ENCODE results near the gene ADK. TPM values are rescaled to one million over a fixed set of nuclear protein-coding genes. Genes with fewer than 3 reads are reported as not detected.
A peak's percentile ranks its signal among the peaks of the same experiment; 100 is the strongest.
"Not testable (repeated sequence)": the region's sequence is repeated elsewhere in the genome, so short reads cannot be mapped to it uniquely, and the experiment has no call there.

The ADK gene
- polyA plus RNA-seq, 12 donors, result 28.2 to 42.0 (median 36.5) TPM; not detected in 1

- DNase-seq, result no peak
These were observed 193.3 kb downstream of the ADK start for GRCh38 chr10:74344306-74344705.

- no peak for DNase-seq
These were observed 196.5 kb downstream of the ADK start for GRCh38 chr10:74347522-74347921.

GRCh38 chr10:74353021-74353420, 202.0 kb downstream of the ADK start:
- DNase-seq, result not testable (repeated sequence)

GRCh38 chr10:74361678-74362077, 210.7 kb downstream of the ADK start:
- no peak for DNase-seq

GRCh38 chr10:74363727-74364126, 212.7 kb downstream of the ADK start:
- DNase-seq, result no peak

- no peak for DNase-seq
These were observed 214.1 kb downstream of the ADK start for GRCh38 chr10:74365109-74365508.

GRCh38 chr10:74371696-74372095, 220.7 kb downstream of the ADK start:
- DNase-seq, result no peak

- no peak for DNase-seq
These were observed 222.0 kb downstream of the ADK start for GRCh38 chr10:74373059-74373458.

GRCh38 chr10:74377476-74377875, 226.5 kb downstream of the ADK start:
- no peak for DNase-seq

- DNase-seq, result no peak
These were observed 228.5 kb downstream of the ADK start for GRCh38 chr10:74379474-74379873.

- DNase-seq, result no peak
These were observed 229.8 kb downstream of the ADK start for GRCh38 chr10:74380795-74381194.

GRCh38 chr10:74381291-74381853, 230.4 kb downstream of the ADK start:
- DNase-seq, result no peak

- no peak for DNase-seq
These were observed 231.6 kb downstream of the ADK start for GRCh38 chr10:74382663-74383062.

GRCh38 chr10:74383642-74384041, 232.6 kb downstream of the ADK start:
- no peak for DNase-seq

- no peak for DNase-seq
These were observed 233.7 kb downstream of the ADK start for GRCh38 chr10:74384615-74385183.

GRCh38 chr10:74388801-74389200, 237.8 kb downstream of the ADK start:
- DNase-seq, result no peak

GRCh38 chr10:74391786-74392185, 240.8 kb downstream of the ADK start:
- no peak for DNase-seq

GRCh38 chr10:74394416-74394969, 243.5 kb downstream of the ADK start:
- no peak for DNase-seq

GRCh38 chr10:74400186-74400585, 249.2 kb downstream of the ADK start:
- DNase-seq, result no peak

- no peak for DNase-seq
These were observed 255.0 kb downstream of the ADK start for GRCh38 chr10:74406006-74406405.

- DNase-seq, result no peak
These were observed 264.3 kb downstream of the ADK start for GRCh38 chr10:74415146-74415839.

GRCh38 chr10:74417397-74417796, 266.4 kb downstream of the ADK start:
- no peak for DNase-seq

GRCh38 chr10:74418285-74418872, 267.4 kb downstream of the ADK start:
- DNase-seq, result peak; percentile 29

Measured in muscle of arm (tissue), 12 donors.